ENCODE data around the gene FOXE1.

The FOXE1 gene

DNA sequence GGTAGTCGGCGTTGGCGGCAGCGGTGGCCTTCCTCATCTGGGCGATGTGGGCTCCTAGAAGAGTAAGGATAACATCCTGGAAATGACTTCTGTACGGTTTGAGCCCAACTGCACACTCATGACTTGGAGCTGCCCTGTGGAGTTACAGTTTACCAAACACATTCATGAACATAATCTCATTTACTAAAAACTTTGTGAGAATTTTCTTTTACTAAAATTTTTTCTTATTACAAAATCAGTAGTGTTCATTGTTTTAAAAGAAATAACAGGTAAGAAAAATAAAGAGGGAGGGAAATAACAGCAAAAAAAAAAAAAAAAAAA, 5.3 kb downstream of the FOXE1 start:
- TF ChIP-seq, protein P1, sequence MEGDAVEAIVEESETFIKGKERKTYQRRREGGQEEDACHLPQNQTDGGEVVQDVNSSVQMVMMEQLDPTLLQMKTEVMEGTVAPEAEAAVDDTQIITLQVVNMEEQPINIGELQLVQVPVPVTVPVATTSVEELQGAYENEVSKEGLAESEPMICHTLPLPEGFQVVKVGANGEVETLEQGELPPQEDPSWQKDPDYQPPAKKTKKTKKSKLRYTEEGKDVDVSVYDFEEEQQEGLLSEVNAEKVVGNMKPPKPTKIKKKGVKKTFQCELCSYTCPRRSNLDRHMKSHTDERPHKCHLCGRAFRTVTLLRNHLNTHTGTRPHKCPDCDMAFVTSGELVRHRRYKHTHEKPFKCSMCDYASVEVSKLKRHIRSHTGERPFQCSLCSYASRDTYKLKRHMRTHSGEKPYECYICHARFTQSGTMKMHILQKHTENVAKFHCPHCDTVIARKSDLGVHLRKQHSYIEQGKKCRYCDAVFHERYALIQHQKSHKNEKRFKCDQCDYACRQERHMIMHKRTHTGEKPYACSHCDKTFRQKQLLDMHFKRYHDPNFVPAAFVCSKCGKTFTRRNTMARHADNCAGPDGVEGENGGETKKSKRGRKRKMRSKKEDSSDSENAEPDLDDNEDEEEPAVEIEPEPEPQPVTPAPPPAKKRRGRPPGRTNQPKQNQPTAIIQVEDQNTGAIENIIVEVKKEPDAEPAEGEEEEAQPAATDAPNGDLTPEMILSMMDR (IDR thresholded peaks at IDR 0.05), result no peak
- no peak for TF ChIP-seq ZFX (IDR thresholded peaks at IDR 0.05; ENCODE audit: borderline replicate concordance)

DNA sequence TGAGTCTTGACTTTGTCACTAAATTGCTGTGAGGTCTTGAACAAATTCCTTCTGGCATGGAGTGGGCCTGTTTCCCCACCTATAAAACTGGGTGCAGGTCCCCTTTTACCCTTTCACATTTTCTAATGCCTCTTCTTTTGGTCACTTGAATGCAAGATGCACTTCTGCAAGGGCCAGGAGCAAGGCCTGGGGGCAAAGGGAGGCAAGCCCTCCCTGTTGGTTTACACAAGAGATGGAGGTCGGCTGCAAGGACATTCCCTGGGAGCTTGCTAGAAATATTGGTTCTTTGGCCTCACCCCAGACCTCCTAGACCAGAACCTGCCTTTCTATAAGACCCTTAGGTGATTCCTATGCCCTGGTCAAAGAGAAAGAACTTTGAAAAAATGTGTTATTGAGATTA, 5.8 kb downstream of the FOXE1 start:
- H3K27ac ChIP-seq, result no peak overlapping the region
- TF ChIP-seq ZFX (IDR thresholded peaks at IDR 0.05; ENCODE audit: borderline replicate concordance), result no peak

More for the DNA sequence above, 5.3 kb downstream of the FOXE1 start:
- H3K27ac ChIP-seq, result no peak overlapping the region

DNA sequence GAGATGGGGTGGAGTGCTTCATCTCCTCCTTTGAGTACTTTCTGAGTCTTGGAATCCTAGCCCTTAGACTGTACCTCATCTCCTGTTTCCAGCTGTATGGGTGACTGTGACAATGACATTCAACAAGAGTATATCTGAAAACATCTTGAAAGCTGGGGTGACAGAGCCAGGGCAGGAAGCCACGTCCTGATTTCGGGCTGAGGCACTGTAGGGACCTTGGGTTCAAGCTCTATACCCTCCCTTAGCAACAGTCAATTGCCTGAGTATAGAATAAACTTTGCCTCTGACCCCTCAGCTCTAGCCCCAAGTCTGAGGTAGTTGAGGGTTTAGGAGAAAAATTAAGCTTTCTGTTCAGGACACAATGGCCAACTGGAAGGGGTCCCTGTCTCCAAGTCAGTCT, 6.3 kb downstream of the FOXE1 start:
- TF ChIP-seq, protein P1 (IDR thresholded peaks at IDR 0.05), result no peak
- no peak for TF ChIP-seq ZFX (IDR thresholded peaks at IDR 0.05; ENCODE audit: borderline replicate concordance)
- no peak overlapping the region for H3K27ac ChIP-seq

DNA sequence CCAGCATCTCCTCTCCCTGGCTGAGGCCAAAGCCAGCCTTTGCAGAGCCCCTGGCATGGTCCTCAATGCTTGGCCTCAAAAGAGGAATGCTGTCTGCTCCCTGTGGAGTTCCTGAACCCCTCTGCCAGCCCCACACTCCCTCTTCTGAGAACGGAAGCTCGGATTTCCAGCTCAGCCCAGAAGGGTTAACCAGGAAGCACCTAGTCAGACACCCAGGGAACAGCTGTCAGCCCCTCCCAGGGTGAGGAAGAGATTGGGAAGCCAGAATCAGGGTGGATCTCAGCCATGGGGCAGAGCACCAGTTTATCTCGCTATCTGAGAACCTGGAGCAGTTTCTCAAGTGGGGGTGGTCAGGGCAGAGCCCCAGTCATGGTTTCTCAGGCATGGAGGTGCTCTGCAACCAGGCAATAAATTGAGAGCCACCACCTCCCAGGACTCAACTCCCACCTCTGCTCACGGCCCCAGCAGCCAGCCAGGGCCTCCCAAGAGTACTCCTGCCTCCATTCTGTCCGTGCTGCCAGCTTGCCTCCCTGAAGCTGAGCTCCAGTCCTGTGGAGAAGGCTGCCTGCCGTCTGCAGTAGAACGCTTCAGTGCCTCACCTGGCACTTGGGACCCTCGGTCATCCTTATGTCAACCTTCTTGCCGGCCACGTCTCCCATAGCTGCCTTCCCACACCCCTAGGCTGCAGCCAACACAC, 7.6 kb downstream of the FOXE1 start:
- no peak overlapping the region for H3K27ac ChIP-seq
- TF ChIP-seq ZFX (IDR thresholded peaks at IDR 0.05; ENCODE audit: borderline replicate concordance), result no peak
- TF ChIP-seq, protein P1 (IDR thresholded peaks at IDR 0.05), result no peak

DNA sequence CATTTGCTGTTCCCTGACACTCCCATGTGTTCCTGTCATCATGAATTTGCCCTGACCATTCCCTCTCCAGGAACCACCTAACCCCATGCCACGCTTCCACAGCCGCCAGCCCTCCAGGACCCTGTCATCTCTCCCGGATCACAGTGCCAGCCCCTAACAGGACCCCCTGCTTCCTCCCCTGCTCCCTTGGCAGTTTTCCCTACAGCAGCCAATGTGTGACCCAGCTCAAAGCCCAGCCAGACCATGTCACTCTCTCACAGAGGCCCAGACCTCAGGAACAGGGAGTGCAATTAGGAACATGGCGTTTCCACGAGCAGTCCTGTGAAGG, 8.1 kb downstream of the FOXE1 start:
- no peak overlapping the region for H3K27ac ChIP-seq
- TF ChIP-seq ZFX (IDR thresholded peaks at IDR 0.05; ENCODE audit: borderline replicate concordance), result no peak

DNA sequence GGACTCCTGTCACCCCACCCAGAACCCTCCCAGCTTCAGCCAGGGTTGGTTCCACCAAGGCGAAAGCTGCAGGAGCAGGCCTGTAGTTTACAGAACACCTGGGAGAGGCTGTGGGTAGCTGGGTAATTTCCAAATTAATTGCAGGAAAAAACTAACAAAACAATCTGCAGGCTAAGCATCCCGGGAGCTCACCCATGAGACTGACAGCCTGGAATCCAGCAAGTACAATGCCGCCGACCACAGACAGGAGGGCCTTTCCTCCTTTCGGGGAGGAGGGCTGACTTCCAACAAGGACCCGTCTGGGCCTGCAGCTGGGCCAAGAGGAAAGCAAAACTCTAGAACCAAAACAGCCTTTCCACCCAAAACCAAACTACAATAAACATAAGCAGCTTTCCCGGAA, 10.3 kb downstream of the FOXE1 start:
- no peak for TF ChIP-seq ZFX (IDR thresholded peaks at IDR 0.05; ENCODE audit: borderline replicate concordance)
- TF ChIP-seq, protein P1 (IDR thresholded peaks at IDR 0.05), result no peak
- no peak overlapping the region for H3K27ac ChIP-seq

DNA sequence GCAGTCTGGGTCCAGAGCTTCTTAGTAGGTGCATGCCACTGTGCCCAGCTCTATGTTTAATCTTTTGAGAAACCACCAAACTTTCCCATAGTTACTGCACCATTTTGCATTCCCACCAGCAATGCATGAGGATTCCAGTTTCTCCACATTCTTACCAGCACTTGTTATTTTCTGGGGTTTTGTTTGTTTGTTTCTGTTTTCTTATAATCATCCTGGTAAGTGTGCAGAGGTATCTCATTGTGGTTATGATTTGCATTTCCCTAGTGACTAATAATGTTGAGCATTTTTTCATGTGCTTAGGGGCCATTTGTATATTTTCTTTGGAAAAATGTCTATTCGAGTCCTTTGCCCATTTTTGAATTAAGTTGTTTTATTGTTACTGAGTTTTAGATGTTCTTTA, 11.4 kb downstream of the FOXE1 start:
- no peak for TF ChIP-seq ZFX (IDR thresholded peaks at IDR 0.05; ENCODE audit: borderline replicate concordance)
- TF ChIP-seq, protein P1 (IDR thresholded peaks at IDR 0.05), result no peak
- H3K27ac ChIP-seq, result no peak overlapping the region

DNA sequence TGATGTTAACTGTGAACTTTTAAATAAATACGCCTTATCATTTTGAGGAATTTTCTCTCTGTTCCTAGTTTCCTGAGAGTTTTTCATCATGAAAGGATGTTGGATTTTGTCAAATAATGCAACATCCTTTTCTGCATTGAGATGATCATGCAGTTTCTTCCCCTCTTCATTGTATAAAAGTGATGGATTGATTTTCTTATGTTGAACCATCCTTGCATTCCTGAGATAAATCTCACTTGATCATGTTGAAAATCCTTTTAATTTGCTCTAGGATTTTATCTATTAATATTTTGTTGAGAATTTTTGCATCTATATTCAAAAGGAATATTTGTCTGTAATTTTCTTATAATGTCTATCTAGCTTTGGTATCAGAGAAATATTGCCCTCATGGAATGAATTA, 13.3 kb downstream of the FOXE1 start:
- H3K27ac ChIP-seq, result no peak overlapping the region
- TF ChIP-seq, protein P1 (IDR thresholded peaks at IDR 0.05), result no peak
- no peak for TF ChIP-seq ZFX (IDR thresholded peaks at IDR 0.05; ENCODE audit: borderline replicate concordance)
